AG04449 (cell line): Measurements from ENCODE around the gene SWT1.
A peak's percentile ranks its signal among the peaks of the same experiment; 100 is the strongest.
"Not testable (repeated sequence)": the region's sequence is repeated elsewhere in the genome, so short reads cannot be mapped to it uniquely, and the experiment has no call there.

ENCODE experiments used
- CTCF ChIA-PET: fragments of 350-600 bp; formaldehyde crosslinking; extraction: SDS; loops from one replicate; lab custom pipeline; 2021; ENCODE audit warnings: antibody characterized with exemption; lab: Yijun Ruan, JAX
- POLR2A ChIA-PET: fragments of 400-600, 350-600 bp; formaldehyde crosslinking; extraction: SDS; loops from one replicate; lab custom pipeline; 2020; ENCODE audit warnings: antibody characterized with exemption, inconsistent platforms; lab: Yijun Ruan, JAX
- DNase-seq: peaks from one replicate; pipeline ENCODE4 v3.0.0-alpha.2; 2010; ENCODE audit warnings: low read depth, low spot score
- H3K4me3 ChIP-seq: 2 replicates; pipeline ENCODE4 v1.5.1; 2011; ENCODE audit warnings: low read depth, mild to moderate bottlenecking, control low read depth, low read length
- TF ChIP-seq, protein P1 (sequence below): IDR thresholded peaks from one replicate; pipeline ENCODE4 v1.5.1; 2011; ENCODE audit warnings: mild to moderate bottlenecking, moderate library complexity, low read length, control low read depth, inconsistent platforms; ENCODE audit not compliant: insufficient read depth; ENCODE audit errors: missing control alignments

SWT1 gene

DNA sequence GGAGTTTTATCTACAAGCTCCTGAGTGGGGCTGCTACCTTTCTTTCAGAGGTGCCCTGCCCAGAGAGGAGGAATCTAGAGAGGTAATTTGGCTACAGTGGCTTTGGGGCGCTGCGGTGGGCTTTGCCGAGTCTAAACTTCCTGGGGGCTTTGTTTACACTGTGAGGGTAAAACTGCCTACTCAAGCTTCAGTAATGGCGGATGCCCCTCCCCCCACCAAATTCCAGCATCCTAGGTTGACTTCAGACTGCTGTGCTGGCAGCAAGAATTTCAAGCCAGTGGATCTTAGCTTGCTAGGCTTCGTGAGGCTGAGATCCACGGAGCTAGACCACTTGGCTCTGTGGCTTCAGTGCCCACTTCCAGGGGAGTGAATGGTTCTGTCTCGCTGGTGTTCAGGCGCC lies 43.9 kb downstream of the SWT1 start:
- ChIA-PET POLR2A (no interaction called here), CTCF (interaction anchor here (1.7 kb wide), 1 partner anchor 34 kb away, joined by 3 read pairs; no protein-coding TSS in a partner anchor)
- no peak for DNase-seq
- no peak overlapping the region for H3K4me3 ChIP-seq
- TF ChIP-seq, protein P1, sequence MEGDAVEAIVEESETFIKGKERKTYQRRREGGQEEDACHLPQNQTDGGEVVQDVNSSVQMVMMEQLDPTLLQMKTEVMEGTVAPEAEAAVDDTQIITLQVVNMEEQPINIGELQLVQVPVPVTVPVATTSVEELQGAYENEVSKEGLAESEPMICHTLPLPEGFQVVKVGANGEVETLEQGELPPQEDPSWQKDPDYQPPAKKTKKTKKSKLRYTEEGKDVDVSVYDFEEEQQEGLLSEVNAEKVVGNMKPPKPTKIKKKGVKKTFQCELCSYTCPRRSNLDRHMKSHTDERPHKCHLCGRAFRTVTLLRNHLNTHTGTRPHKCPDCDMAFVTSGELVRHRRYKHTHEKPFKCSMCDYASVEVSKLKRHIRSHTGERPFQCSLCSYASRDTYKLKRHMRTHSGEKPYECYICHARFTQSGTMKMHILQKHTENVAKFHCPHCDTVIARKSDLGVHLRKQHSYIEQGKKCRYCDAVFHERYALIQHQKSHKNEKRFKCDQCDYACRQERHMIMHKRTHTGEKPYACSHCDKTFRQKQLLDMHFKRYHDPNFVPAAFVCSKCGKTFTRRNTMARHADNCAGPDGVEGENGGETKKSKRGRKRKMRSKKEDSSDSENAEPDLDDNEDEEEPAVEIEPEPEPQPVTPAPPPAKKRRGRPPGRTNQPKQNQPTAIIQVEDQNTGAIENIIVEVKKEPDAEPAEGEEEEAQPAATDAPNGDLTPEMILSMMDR, result no peak

- ChIA-PET POLR2A (no interaction called here), CTCF (no interaction called here)
- no peak for DNase-seq
- TF ChIP-seq, protein P1, result no peak
- H3K4me3 ChIP-seq, result no peak overlapping the region
Measured at GRCh38 chr1:185207170-185207569, 50.2 kb downstream of the SWT1 start.

- no peak for DNase-seq
- CTCF ChIA-PET, result interaction anchor here (2.0 kb wide), 1 partner anchor 462 kb away, joined by 6 read pairs; no protein-coding TSS in a partner anchor
- POLR2A ChIA-PET, result no interaction called here
- no peak overlapping the region for H3K4me3 ChIP-seq
- TF ChIP-seq, protein P1, result no peak
Measured at GRCh38 chr1:185207980-185208602, 51.1 kb downstream of the SWT1 start.

DNA sequence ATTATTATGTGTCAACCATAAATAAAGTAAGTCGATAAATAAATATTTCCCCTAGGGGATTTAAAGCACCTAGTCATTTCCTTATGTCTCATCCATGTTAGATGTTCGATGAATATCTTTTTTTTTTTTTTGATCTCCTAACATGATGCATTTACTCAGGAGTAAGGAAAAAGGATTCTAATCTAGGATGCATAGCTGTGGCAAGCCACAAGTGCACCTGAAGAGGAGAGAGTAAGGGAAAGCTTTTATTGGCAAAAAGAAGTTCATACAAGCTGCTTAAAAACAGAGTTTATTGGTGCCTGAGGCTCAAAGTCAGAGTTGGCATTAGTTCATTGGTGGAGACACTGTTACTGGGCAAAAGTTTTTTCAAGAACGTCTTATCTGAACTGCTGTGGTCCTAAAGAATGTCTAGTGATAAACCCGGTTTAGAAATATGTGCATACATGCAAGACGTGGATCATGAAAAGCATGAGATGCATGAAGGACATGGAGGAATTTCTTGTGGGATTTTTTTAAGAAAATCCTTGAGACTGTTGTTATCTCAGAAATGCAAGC lies 51.7 kb downstream of the SWT1 start:
- H3K4me3 ChIP-seq, result no peak overlapping the region
- TF ChIP-seq, protein P1, result no peak
- POLR2A ChIA-PET, result no interaction called here
- CTCF ChIA-PET, result interaction anchor here (2.0 kb wide), 1 partner anchor 461 kb away, joined by 6 read pairs; no protein-coding TSS in a partner anchor
- DNase-seq, result no peak

GRCh38 chr1:185209357-185209756 lies 52.4 kb downstream of the SWT1 start:
- POLR2A ChIA-PET, DNase-seq, H3K4me3 ChIP-seq: not testable (repeated sequence)
- CTCF ChIA-PET, result interaction anchor here (2.0 kb wide), 1 partner anchor 460 kb away, joined by 6 read pairs; no protein-coding TSS in a partner anchor

DNA sequence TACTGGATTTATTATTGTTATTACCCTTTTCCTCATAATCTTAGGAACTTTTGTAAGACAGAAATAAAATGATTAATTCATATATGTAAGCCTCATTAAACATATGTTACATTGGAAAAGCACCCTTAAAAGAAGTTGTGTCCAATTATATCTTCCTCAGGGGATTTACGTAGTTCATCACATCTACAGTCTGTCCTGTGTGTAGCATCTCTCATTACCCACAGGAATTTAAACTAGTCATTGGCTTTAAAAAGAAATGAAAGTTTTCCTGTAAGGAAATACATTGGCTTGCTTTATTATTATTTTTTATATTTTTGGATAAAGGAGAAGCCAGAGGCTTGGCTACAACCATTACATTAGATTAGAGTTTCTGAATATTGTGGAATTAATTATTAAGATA lies 56.1 kb downstream of the SWT1 start:
- TF ChIP-seq, protein P1, result no peak
- ChIA-PET POLR2A (no interaction called here), CTCF (interaction anchor here (1.0 to 1.3 kb wide), 3 partner anchors 11 to 43 kb away, joined by 3 to 5 read pairs (median 4); no protein-coding TSS in a partner anchor)
- DNase-seq, result peak; percentile 52
- H3K4me3 ChIP-seq, result no peak overlapping the region
